ENCODE measurements around the gene GYS1.
"Not testable (repeated sequence)": the region's sequence is repeated elsewhere in the genome, so short reads cannot be mapped to it uniquely, and the experiment has no call there.

GYS1 gene

GRCh38 chr19:48920949-48921348, 72.2 kb downstream of the GYS1 start:
- Histone ChIP-seq H3K36me3 (ENCODE audit: low read length) (no peaks in the 10 kb centered on the region), H3K4me3 (ENCODE audit: insufficient read depth, low read length, poor library complexity, severe bottlenecking) (no peak overlapping the region), H3K9ac (ENCODE audit: low read length) (no peak overlapping the region), H3K9me2 (replicated peaks; ENCODE audit: insufficient read depth, low read length) (no peaks in the 10 kb centered on the region), H3K27me3 (ENCODE audit: low read length) (no peaks in the 10 kb centered on the region), H2AFZ (ENCODE audit: low read depth, low read length, severe bottlenecking) (no peak overlapping the region), H3K27ac (ENCODE audit: low read depth, low read length) (no peak overlapping the region), H3K9me3 (ENCODE audit: insufficient read depth, low read length) (no peaks in the 10 kb centered on the region), H3K79me2 (ENCODE audit: insufficient read depth, low read length) (no peaks in the 10 kb centered on the region), H3F3A (ENCODE audit: insufficient read depth) (peaks cover 6% of the 10 kb centered on the region; the same call in 1 of the 2 replicates), H4K20me1 (ENCODE audit: low read depth, low read length) (no peaks in the 10 kb centered on the region), H3K4me2 (ENCODE audit: low read depth, low read length, poor library complexity, severe bottlenecking) (no peak overlapping the region)
- TF ChIP-seq CTCF (IDR thresholded peaks at IDR 0.05; ENCODE audit: insufficient read depth, low read length, poor library complexity, severe bottlenecking): no peak
- TF ChIP-seq EZH2phosphoT487 (conservative IDR thresholded peaks at IDR 0.05; ENCODE audit: low read length): no peak

GRCh38 chr19:48919271-48919670, 73.8 kb downstream of the GYS1 start:
- not testable (repeated sequence) for H3K79me2 ChIP-seq (ENCODE audit: insufficient read depth, low read length); H3K36me3 ChIP-seq (ENCODE audit: low read length); H4K20me1 ChIP-seq (ENCODE audit: low read depth, low read length); H3K4me3 ChIP-seq (ENCODE audit: insufficient read depth, low read length, poor library complexity, severe bottlenecking); H3K4me2 ChIP-seq (ENCODE audit: low read depth, low read length, poor library complexity, severe bottlenecking); H3K9me2 ChIP-seq (replicated peaks; ENCODE audit: insufficient read depth, low read length); H3K9me3 ChIP-seq (ENCODE audit: insufficient read depth, low read length); H3K27me3 ChIP-seq (ENCODE audit: low read length); H3K27ac ChIP-seq (ENCODE audit: low read depth, low read length); H3F3A ChIP-seq (ENCODE audit: insufficient read depth); H2AFZ ChIP-seq (ENCODE audit: low read depth, low read length, severe bottlenecking); H3K9ac ChIP-seq (ENCODE audit: low read length)

GRCh38 chr19:48918801-48919247, 74.3 kb downstream of the GYS1 start:
- H2AFZ ChIP-seq (ENCODE audit: low read depth, low read length, severe bottlenecking): no peak overlapping the region
- H3K27ac ChIP-seq (ENCODE audit: low read depth, low read length): peak overlapping the region; percentile 75
- H3K79me2 ChIP-seq (ENCODE audit: insufficient read depth, low read length): no peaks in the 10 kb centered on the region
- no peaks in the 10 kb centered on the region for H3K9me2 ChIP-seq (replicated peaks; ENCODE audit: insufficient read depth, low read length)
- H3K36me3 ChIP-seq (ENCODE audit: low read length): no peaks in the 10 kb centered on the region
- H3K4me2 ChIP-seq (ENCODE audit: low read depth, low read length, poor library complexity, severe bottlenecking): peak overlapping the region; percentile 41
- TF ChIP-seq CTCF (IDR thresholded peaks at IDR 0.05; ENCODE audit: insufficient read depth, low read length, poor library complexity, severe bottlenecking) (no peak), EZH2phosphoT487 (conservative IDR thresholded peaks at IDR 0.05; ENCODE audit: low read length) (no peak)
- H3F3A ChIP-seq (ENCODE audit: insufficient read depth): peaks cover 7% of the 10 kb centered on the region; the same call in 1 of the 2 replicates
- H3K9ac ChIP-seq (ENCODE audit: low read length): peak overlapping the region; percentile 43
- no peaks in the 10 kb centered on the region for H4K20me1 ChIP-seq (ENCODE audit: low read depth, low read length)
- no peaks in the 10 kb centered on the region for H3K9me3 ChIP-seq (ENCODE audit: insufficient read depth, low read length)
- H3K4me3 ChIP-seq (ENCODE audit: insufficient read depth, low read length, poor library complexity, severe bottlenecking): peak overlapping the region; percentile 15
- H3K27me3 ChIP-seq (ENCODE audit: low read length): no peaks in the 10 kb centered on the region

Measured in SU-DHL-6 (cell line).